ENCODE measurements around the gene TMEM165.
"Not testable (repeated sequence)": the region's sequence is repeated elsewhere in the genome, so short reads cannot be mapped to it uniquely, and the experiment has no call there.

The TMEM165 gene

GRCh38 chr4:55352726-55353125, 43.0 kb upstream of the TMEM165 start:
- no peaks in the 10 kb centered on the region for H3K79me2 ChIP-seq (ENCODE audit: low read length)
- no peaks in the 10 kb centered on the region for H3K9me3 ChIP-seq (replicated peaks; ENCODE audit: insufficient read depth, low read length)
- H3K9ac ChIP-seq (ENCODE audit: low read length), result no peak overlapping the region
- H4K20me1 ChIP-seq (ENCODE audit: insufficient read depth, low read length), result no peaks in the 10 kb centered on the region
- no peak overlapping the region for H3K4me2 ChIP-seq (ENCODE audit: low read depth, low read length)
- no peak for DNase-seq
- H3K27me3 ChIP-seq (replicated peaks; ENCODE audit: insufficient read depth, low read length), result no peaks in the 10 kb centered on the region
- no peak for TF ChIP-seq EZH2 (optimal IDR thresholded peaks at IDR 0.05; ENCODE audit: low read depth, low read length)
- TF ChIP-seq CTCF (IDR thresholded peaks at IDR 0.05; ENCODE audit: low read length), result no peak
- no peak for TF ChIP-seq EZH2phosphoT487 (IDR thresholded peaks at IDR 0.05; ENCODE audit: low read length)
- H2AFZ ChIP-seq (ENCODE audit: low read length), result no peak overlapping the region
- H3F3A ChIP-seq (ENCODE audit: insufficient read depth, low read length), result no peaks in the 10 kb centered on the region
- no peaks in the 10 kb centered on the region for H3K36me3 ChIP-seq (replicated peaks; ENCODE audit: insufficient read depth, low read length)
- H3K9me2 ChIP-seq (replicated peaks; ENCODE audit: insufficient read depth, low read length), result no peaks in the 10 kb centered on the region
- no peak overlapping the region for H3K4me3 ChIP-seq (ENCODE audit: low read length)
- no peaks in the 10 kb centered on the region for H3K4me1 ChIP-seq (ENCODE audit: low read length)
- H3K27ac ChIP-seq (ENCODE audit: low read length), result no peak overlapping the region

- H3K9me3 ChIP-seq (replicated peaks; ENCODE audit: insufficient read depth, low read length); H3K4me2 ChIP-seq (ENCODE audit: low read depth, low read length); H4K20me1 ChIP-seq (ENCODE audit: insufficient read depth, low read length); DNase-seq; H3K27me3 ChIP-seq (replicated peaks; ENCODE audit: insufficient read depth, low read length); H3K9ac ChIP-seq (ENCODE audit: low read length); H3F3A ChIP-seq (ENCODE audit: insufficient read depth, low read length); H3K79me2 ChIP-seq (ENCODE audit: low read length); H3K27ac ChIP-seq (ENCODE audit: low read length); H2AFZ ChIP-seq (ENCODE audit: low read length); H3K4me3 ChIP-seq (ENCODE audit: low read length); H3K4me1 ChIP-seq (ENCODE audit: low read length); H3K36me3 ChIP-seq (replicated peaks; ENCODE audit: insufficient read depth, low read length); H3K9me2 ChIP-seq (replicated peaks; ENCODE audit: insufficient read depth, low read length): not testable (repeated sequence)
Observed at GRCh38 chr4:55353228-55353747, 42.5 kb upstream of the TMEM165 start.

GRCh38 chr4:55354648-55355047, 41.1 kb upstream of the TMEM165 start:
- Histone ChIP-seq H3K27ac (ENCODE audit: low read length) (no peak overlapping the region), H3K79me2 (ENCODE audit: low read length) (no peaks in the 10 kb centered on the region), H3K4me1 (ENCODE audit: low read length) (no peaks in the 10 kb centered on the region), H4K20me1 (ENCODE audit: insufficient read depth, low read length) (no peaks in the 10 kb centered on the region), H3K4me3 (ENCODE audit: low read length) (no peak overlapping the region), H3K27me3 (replicated peaks; ENCODE audit: insufficient read depth, low read length) (no peaks in the 10 kb centered on the region), H3K9me2 (replicated peaks; ENCODE audit: insufficient read depth, low read length) (no peaks in the 10 kb centered on the region), H3K9me3 (replicated peaks; ENCODE audit: insufficient read depth, low read length) (no peaks in the 10 kb centered on the region), H3K36me3 (replicated peaks; ENCODE audit: insufficient read depth, low read length) (no peaks in the 10 kb centered on the region), H3K4me2 (ENCODE audit: low read depth, low read length) (no peak overlapping the region), H3F3A (ENCODE audit: insufficient read depth, low read length) (no peaks in the 10 kb centered on the region), H2AFZ (ENCODE audit: low read length) (no peak overlapping the region), H3K9ac (ENCODE audit: low read length) (no peak overlapping the region)
- no peak for DNase-seq
- TF ChIP-seq EZH2phosphoT487 (IDR thresholded peaks at IDR 0.05; ENCODE audit: low read length), result no peak
- TF ChIP-seq CTCF (IDR thresholded peaks at IDR 0.05; ENCODE audit: low read length), result no peak
- TF ChIP-seq EZH2 (optimal IDR thresholded peaks at IDR 0.05; ENCODE audit: low read depth, low read length), result no peak

GRCh38 chr4:55355555-55355954, 40.2 kb upstream of the TMEM165 start:
- Histone ChIP-seq H3K9me3 (replicated peaks; ENCODE audit: insufficient read depth, low read length) (no peaks in the 10 kb centered on the region), H3K4me2 (ENCODE audit: low read depth, low read length) (no peak overlapping the region), H4K20me1 (ENCODE audit: insufficient read depth, low read length) (no peaks in the 10 kb centered on the region), H3K36me3 (replicated peaks; ENCODE audit: insufficient read depth, low read length) (no peaks in the 10 kb centered on the region), H3K4me1 (ENCODE audit: low read length) (no peaks in the 10 kb centered on the region), H3K4me3 (ENCODE audit: low read length) (no peak overlapping the region), H3K9me2 (replicated peaks; ENCODE audit: insufficient read depth, low read length) (no peaks in the 10 kb centered on the region), H3K79me2 (ENCODE audit: low read length) (no peaks in the 10 kb centered on the region), H3K27me3 (replicated peaks; ENCODE audit: insufficient read depth, low read length) (no peaks in the 10 kb centered on the region), H3K27ac (ENCODE audit: low read length) (no peak overlapping the region), H3K9ac (ENCODE audit: low read length) (no peak overlapping the region), H2AFZ (ENCODE audit: low read length) (no peak overlapping the region), H3F3A (ENCODE audit: insufficient read depth, low read length) (no peaks in the 10 kb centered on the region)
- TF ChIP-seq EZH2 (optimal IDR thresholded peaks at IDR 0.05; ENCODE audit: low read depth, low read length) (no peak), CTCF (IDR thresholded peaks at IDR 0.05; ENCODE audit: low read length) (no peak), EZH2phosphoT487 (IDR thresholded peaks at IDR 0.05; ENCODE audit: low read length) (no peak)
- DNase-seq, result no peak

Measured in MM.1S (cell line).